Airway epithelial cell (primary cell): ENCODE data around the gene RBM42. TPM values are rescaled to one million over a fixed set of nuclear protein-coding genes. Genes with fewer than 3 reads are reported as not detected.

Source experiments
- total RNA-seq: library from RNA; depleted of rRNA; stranded (reverse); fragments of >200 nt; gene quantifications from 2 replicates; pipeline ENCODE4 v1.2.3, GENCODE V29; 2015

Gene RBM42
- total RNA-seq: 103 and 118 TPM in 2 replicates

GRCh38 chr19:35628565-35629331 lies at the start of gene RBM42:
TSS of gene RBM42 (plus strand) at chr19:35629036. CDS start at chr19:35629154, 118 bp downstream.

GRCh38 chr19:35585848-35586247 lies 43.0 kb upstream of the RBM42 start, which contains the start of gene PMIS2:
TSS of gene PMIS2 (plus strand) at chr19:35586173. CDS start at chr19:35586260, 87 bp downstream.

GRCh38 chr19:35612559-35613321 lies 16.1 kb upstream of the RBM42 start, which contains the start of gene HAUS5:
TSS of gene HAUS5 (plus strand) at chr19:35612735. CDS start at chr19:35612795, 60 bp downstream.

GRCh38 chr19:35641515-35642151 lies 12.8 kb downstream of the RBM42 start, which contains the start of gene ETV2:
TSS of gene ETV2 (plus strand) at chr19:35641745. CDS start at chr19:35642461, 716 bp downstream.

GRCh38 chr19:35648017-35648961 lies 19.5 kb downstream of the RBM42 start, which contains the start of gene COX6B1:
TSS of gene COX6B1 (plus strand) at chr19:35648323. CDS start at chr19:35651244, 2,921 bp downstream.

GRCh38 chr19:35666251-35666913 lies 37.5 kb downstream of the RBM42 start, which contains the start of gene UPK1A:
TSS of gene UPK1A (plus strand) at chr19:35666517. CDS start at chr19:35666813, 296 bp downstream.

Other genes starting within 250 kb of the RBM42 start
- gene FFAR2, start 180.8 kb upstream of the RBM42 start, total RNA-seq: not detected in 2 replicates
- gene KRTDAP, start 138.6 kb upstream of the RBM42 start, total RNA-seq: 40.4 and 58.3 TPM in 2 replicates
- 490 and 661 TPM in 2 replicates for gene DMKN, start 115.4 kb upstream of the RBM42 start, total RNA-seq
- gene SBSN, start 100.7 kb upstream of the RBM42 start, total RNA-seq: 62.1 and 80.8 TPM in 2 replicates
- not detected in 2 replicates for gene GAPDHS, start 95.6 kb upstream of the RBM42 start, total RNA-seq
- gene TMEM147, start 83.4 kb upstream of the RBM42 start, total RNA-seq: 116 and 138 TPM in 2 replicates
- gene ATP4A, start 65.4 kb upstream of the RBM42 start, total RNA-seq: not detected in 2 replicates
- gene PMIS2, start 42.9 kb upstream of the RBM42 start, total RNA-seq: not detected in 2 replicates
- 10.9 TPM in 2 replicates for gene HAUS5, start 16.3 kb upstream of the RBM42 start, total RNA-seq
- gene ETV2, start 12.7 kb downstream of the RBM42 start, total RNA-seq: 0.35 and 0.51 TPM in 2 replicates
- 473 and 703 TPM in 2 replicates for gene COX6B1, start 19.3 kb downstream of the RBM42 start, total RNA-seq
- gene UPK1A, start 37.5 kb downstream of the RBM42 start, total RNA-seq: not detected in 2 replicates
- not detected in 2 replicates for gene ZBTB32, start 75.5 kb downstream of the RBM42 start, total RNA-seq
- gene KMT2B, start 89.0 kb downstream of the RBM42 start, total RNA-seq: 16.7 and 19.3 TPM in 2 replicates
- gene IGFLR1, start 113.4 kb downstream of the RBM42 start, total RNA-seq: 6.3 and 6.7 TPM in 2 replicates
- 7.9 and 9.1 TPM in 2 replicates for gene U2AF1L4, start 116.4 kb downstream of the RBM42 start, total RNA-seq
- 45.9 and 62.3 TPM in 2 replicates for gene PSENEN, start 116.6 kb downstream of the RBM42 start, total RNA-seq
- gene LIN37, start 119.5 kb downstream of the RBM42 start, total RNA-seq: 10.4 and 43.5 TPM in 2 replicates
- gene HSPB6, start 128.0 kb downstream of the RBM42 start, total RNA-seq: 0.35 TPM in 1 of 2 replicates, not detected in the other
- 6.5 and 19.5 TPM in 2 replicates for gene PROSER3, start 129.1 kb downstream of the RBM42 start, total RNA-seq
- 5.6 and 7.5 TPM in 2 replicates for gene ARHGAP33, start 146.5 kb downstream of the RBM42 start, total RNA-seq
- not detected in 2 replicates for gene PRODH2, start 183.8 kb downstream of the RBM42 start, total RNA-seq
- gene NPHS1, start 223.5 kb downstream of the RBM42 start, total RNA-seq: not detected in 2 replicates
- gene KIRREL2, start 227.9 kb downstream of the RBM42 start, total RNA-seq: 0.14 TPM in 1 of 2 replicates, not detected in the other
- gene APLP1, start 239.5 kb downstream of the RBM42 start, total RNA-seq: 1.9 and 2.8 TPM in 2 replicates